ENCODE measurements around the gene GMDS. TPM values are rescaled to one million over a fixed set of nuclear protein-coding genes. Genes with fewer than 3 reads are reported as not detected.

The GMDS gene
- total RNA-seq, 2 experiments from 2014 or later = 13.9 to 16.4 TPM

DNA sequence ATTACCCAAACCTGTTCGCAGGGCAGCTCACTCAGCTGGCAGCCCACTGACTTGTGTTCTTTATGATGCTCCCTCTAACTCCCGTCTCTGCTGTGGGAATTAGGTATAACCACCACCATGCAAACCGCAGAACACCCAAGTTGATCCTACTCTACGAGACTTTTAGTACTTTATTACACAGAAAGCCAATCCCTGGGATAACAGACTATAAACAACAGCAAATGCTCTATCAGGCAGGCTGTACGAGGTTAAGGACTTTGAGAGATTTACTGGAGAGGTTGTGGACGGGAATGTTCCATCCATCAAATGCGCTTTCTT lies 394.6 kb downstream of the GMDS start:
- Mint-ChIP-seq H3K27me3 (no peaks in the 10 kb centered on the region), H3K4me1 (ENCODE audit: low read depth) (no peaks in the 10 kb centered on the region), H3K4me3 (no peak overlapping the region), H3K9me3 (peaks cover 2% of the 10 kb centered on the region), H3K27ac (no peak overlapping the region), H3K36me3 (ENCODE audit: low read depth) (no peaks in the 10 kb centered on the region)
- POLR2A ChIA-PET = no interaction called here
- no peak for DNase-seq
- H3K27ac ChIP-seq (ENCODE audit: low read depth in 1 of 2, low read length in 2 of 2) = no peak overlapping the region
- no peaks in the 10 kb centered on the region for H3K4me1 ChIP-seq (ENCODE audit: insufficient read depth, low read length)
- H3K36me3 ChIP-seq (ENCODE audit: insufficient read depth, low read length) = no peaks in the 10 kb centered on the region
- intact Hi-C loops (cut with DNase I, micrococcal nuclease) = no loop called here
- no peaks in the 10 kb centered on the region for H3K27me3 ChIP-seq (ENCODE audit: control insufficient read depth in 1 of 2, insufficient read depth in 2 of 2, low read length in 2 of 2)
- no peak for ATAC-seq (ENCODE audit: poor library complexity)
- TF ChIP-seq, protein P1, sequence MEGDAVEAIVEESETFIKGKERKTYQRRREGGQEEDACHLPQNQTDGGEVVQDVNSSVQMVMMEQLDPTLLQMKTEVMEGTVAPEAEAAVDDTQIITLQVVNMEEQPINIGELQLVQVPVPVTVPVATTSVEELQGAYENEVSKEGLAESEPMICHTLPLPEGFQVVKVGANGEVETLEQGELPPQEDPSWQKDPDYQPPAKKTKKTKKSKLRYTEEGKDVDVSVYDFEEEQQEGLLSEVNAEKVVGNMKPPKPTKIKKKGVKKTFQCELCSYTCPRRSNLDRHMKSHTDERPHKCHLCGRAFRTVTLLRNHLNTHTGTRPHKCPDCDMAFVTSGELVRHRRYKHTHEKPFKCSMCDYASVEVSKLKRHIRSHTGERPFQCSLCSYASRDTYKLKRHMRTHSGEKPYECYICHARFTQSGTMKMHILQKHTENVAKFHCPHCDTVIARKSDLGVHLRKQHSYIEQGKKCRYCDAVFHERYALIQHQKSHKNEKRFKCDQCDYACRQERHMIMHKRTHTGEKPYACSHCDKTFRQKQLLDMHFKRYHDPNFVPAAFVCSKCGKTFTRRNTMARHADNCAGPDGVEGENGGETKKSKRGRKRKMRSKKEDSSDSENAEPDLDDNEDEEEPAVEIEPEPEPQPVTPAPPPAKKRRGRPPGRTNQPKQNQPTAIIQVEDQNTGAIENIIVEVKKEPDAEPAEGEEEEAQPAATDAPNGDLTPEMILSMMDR (IDR thresholded peaks at IDR 0.05) = no peak
- no peaks in the 10 kb centered on the region for H3K9me3 ChIP-seq (ENCODE audit: control insufficient read depth in 1 of 2, insufficient read depth in 1 of 2, low read length in 2 of 2)
- CTCF ChIA-PET = no interaction called here
- H3K4me3 ChIP-seq (ENCODE audit: low read length) = no peak overlapping the region

DNA sequence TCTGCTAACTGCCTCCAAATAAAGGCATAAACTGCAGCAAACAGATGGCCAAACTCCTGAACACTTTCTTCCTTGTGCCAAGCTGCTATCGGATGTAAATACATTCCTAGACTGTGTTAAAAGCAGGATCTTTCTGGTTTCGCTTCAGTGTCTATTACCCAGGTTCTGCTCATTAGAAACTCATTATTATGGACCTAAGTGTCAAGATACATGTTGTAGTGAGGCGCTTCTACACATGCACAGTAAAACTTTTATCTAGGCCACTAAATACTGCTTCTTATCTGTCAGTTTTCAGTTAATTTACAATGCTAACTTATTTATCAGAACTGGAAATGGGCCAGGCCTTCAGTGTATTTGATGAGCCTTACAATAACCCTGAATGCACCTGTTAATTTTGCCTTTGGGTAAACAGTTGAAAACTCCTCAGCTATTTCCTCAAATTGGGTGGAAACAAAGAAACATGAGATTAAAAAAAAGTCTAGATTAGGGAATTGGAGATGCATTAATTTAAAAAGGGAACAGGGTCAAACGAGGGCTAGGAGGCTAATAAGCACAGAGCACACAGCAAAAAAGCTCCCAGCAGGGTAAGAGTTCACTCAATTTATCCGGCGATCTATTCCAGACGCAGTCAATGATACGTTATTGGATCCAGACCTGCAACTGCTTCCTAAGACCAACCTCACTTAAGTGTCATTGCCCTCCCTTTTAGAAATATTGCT lies 395.1 kb downstream of the GMDS start:
- H3K27me3 ChIP-seq (ENCODE audit: control insufficient read depth in 1 of 2, insufficient read depth in 2 of 2, low read length in 2 of 2) = no peaks in the 10 kb centered on the region
- Mint-ChIP-seq H3K27me3 (no peaks in the 10 kb centered on the region), H3K9me3 (peaks cover 2% of the 10 kb centered on the region), H3K27ac (no peak overlapping the region), H3K4me1 (ENCODE audit: low read depth) (no peaks in the 10 kb centered on the region), H3K36me3 (ENCODE audit: low read depth) (no peaks in the 10 kb centered on the region), H3K4me3 (no peak overlapping the region)
- DNase-seq (no peak), ATAC-seq (ENCODE audit: poor library complexity) (no peak)
- CTCF ChIA-PET = no interaction called here
- POLR2A ChIA-PET = no interaction called here
- H3K4me1 ChIP-seq (ENCODE audit: insufficient read depth, low read length) = no peaks in the 10 kb centered on the region
- no peaks in the 10 kb centered on the region for H3K36me3 ChIP-seq (ENCODE audit: insufficient read depth, low read length)
- intact Hi-C loops (cut with DNase I, micrococcal nuclease) = no loop called here
- TF ChIP-seq, protein P1 (IDR thresholded peaks at IDR 0.05) = no peak
- no peak overlapping the region for H3K27ac ChIP-seq (ENCODE audit: low read depth in 1 of 2, low read length in 2 of 2)
- no peaks in the 10 kb centered on the region for H3K9me3 ChIP-seq (ENCODE audit: control insufficient read depth in 1 of 2, insufficient read depth in 1 of 2, low read length in 2 of 2)
- H3K4me3 ChIP-seq (ENCODE audit: low read length) = no peak overlapping the region

DNA sequence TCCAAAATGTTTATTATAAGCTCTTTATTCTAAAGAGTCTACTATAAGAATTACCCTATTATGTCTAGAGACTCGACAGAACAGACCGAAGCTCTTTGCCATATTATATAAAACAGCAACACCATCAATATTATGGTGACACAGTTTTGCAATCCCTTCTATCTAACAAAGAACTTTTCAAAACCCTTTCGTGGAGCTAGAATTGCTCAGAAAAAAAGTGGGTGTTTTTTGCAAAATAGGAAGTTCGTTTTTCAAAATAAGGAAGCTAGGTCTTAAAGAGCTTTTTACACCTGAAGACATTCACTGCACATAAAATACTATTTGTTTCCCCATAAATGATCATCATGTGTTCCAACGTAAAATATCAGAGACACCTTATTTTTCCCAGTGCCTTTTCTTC lies 395.7 kb downstream of the GMDS start:
- POLR2A ChIA-PET = no interaction called here
- intact Hi-C loops (cut with DNase I, micrococcal nuclease) = no loop called here
- H3K4me1 Mint-ChIP-seq (ENCODE audit: low read depth) = no peaks in the 10 kb centered on the region
- peak in 1 of 14 experiments; percentile 1 for DNase-seq
- no peak overlapping the region for H3K27ac Mint-ChIP-seq
- no peak for ATAC-seq (ENCODE audit: poor library complexity)
- Histone ChIP-seq H3K27me3 (ENCODE audit: control insufficient read depth in 1 of 2, insufficient read depth in 2 of 2, low read length in 2 of 2) (no peaks in the 10 kb centered on the region), H3K36me3 (ENCODE audit: insufficient read depth, low read length) (no peaks in the 10 kb centered on the region), H3K4me1 (ENCODE audit: insufficient read depth, low read length) (no peaks in the 10 kb centered on the region), H3K27ac (ENCODE audit: low read depth in 1 of 2, low read length in 2 of 2) (no peak overlapping the region), H3K4me3 (ENCODE audit: low read length) (no peak overlapping the region), H3K9me3 (ENCODE audit: control insufficient read depth in 1 of 2, insufficient read depth in 1 of 2, low read length in 2 of 2) (no peaks in the 10 kb centered on the region)
- H3K9me3 Mint-ChIP-seq = peaks cover 2% of the 10 kb centered on the region
- no peak overlapping the region for H3K4me3 Mint-ChIP-seq
- H3K27me3 Mint-ChIP-seq = no peaks in the 10 kb centered on the region
- CTCF ChIA-PET = no interaction called here
- TF ChIP-seq, protein P1 (IDR thresholded peaks at IDR 0.05) = no peak
- H3K36me3 Mint-ChIP-seq (ENCODE audit: low read depth) = no peaks in the 10 kb centered on the region

Data from CD4-positive, alpha-beta T cell (primary cell).